Measurements from ENCODE around the gene GIPC3. TPM values are rescaled to one million over a fixed set of nuclear protein-coding genes. Genes with fewer than 3 reads are reported as not detected.
A peak's percentile ranks its signal among the peaks of the same experiment; 100 is the strongest.

GIPC3 gene
- total and polyA plus RNA-seq, 4 donors: 0.23 to 0.95 (median 0.25) TPM

- no peak overlapping the region for H3K27ac ChIP-seq (ENCODE audit: low read depth in 1 of 2, low read length in 2 of 2)
- no peak overlapping the region for H3K4me3 ChIP-seq (ENCODE audit: low read depth in 1 of 3, low read length in 3 of 3)
- DNase-seq (ENCODE audit: low spot score): no peak
- H3K36me3 ChIP-seq (ENCODE audit: control insufficient read depth in 4 of 4, insufficient read depth in 3 of 4, low read depth in 1 of 4, low read length in 3 of 4): no peaks in the 10 kb centered on the region
- H3K27me3 ChIP-seq (ENCODE audit: control insufficient read depth in 4 of 4, insufficient read depth in 4 of 4, low read length in 3 of 4): no peaks in the 10 kb centered on the region
- H3K9ac ChIP-seq (ENCODE audit: low read depth in 1 of 2, low read length in 2 of 2): no peak overlapping the region
- TF ChIP-seq RAD21 (IDR thresholded peaks at IDR 0.05) (no peak), FOXA2 (IDR thresholded peaks at IDR 0.05) (no peak), FOXA1 (IDR thresholded peaks at IDR 0.05) (no peak), ATF3 (IDR thresholded peaks at IDR 0.05) (no peak), MAX (IDR thresholded peaks at IDR 0.05) (no peak), CTCF (IDR thresholded peaks at IDR 0.05; ENCODE audit: low read depth, low read length, missing input control) (no peak), JUND (IDR thresholded peaks at IDR 0.05) (no peak), TAF1 (conservative IDR thresholded peaks at IDR 0.05) (no peak), RXRA (IDR thresholded peaks at IDR 0.05) (no peak), YY1 (IDR thresholded peaks at IDR 0.05) (no peak), ZBTB33 (IDR thresholded peaks at IDR 0.05) (no peak)
- WGBS: 95% methylated on average over 8 of the region's 8 CpGs
- peaks cover 0 to 6% (median 3%) of the 10 kb centered on the region in 4 donors for H3K4me1 ChIP-seq (ENCODE audit: control insufficient read depth in 4 of 4, insufficient read depth in 4 of 4, low read length in 3 of 4)
- no peaks in the 10 kb centered on the region for H3K9me3 ChIP-seq (ENCODE audit: control insufficient read depth in 4 of 4, low read length in 3 of 4)
Measured at GRCh38 chr19:3590991-3591659, 5.8 kb downstream of the GIPC3 start.

- no peak overlapping the region for H3K4me3 ChIP-seq (ENCODE audit: low read depth in 1 of 3, low read length in 3 of 3)
- TF ChIP-seq ZBTB33 (IDR thresholded peaks at IDR 0.05) (no peak), SP1 (IDR thresholded peaks at IDR 0.05) (peak; percentile 37), RXRA (IDR thresholded peaks at IDR 0.05) (no peak), FOXA2 (IDR thresholded peaks at IDR 0.05) (no peak), REST (IDR thresholded peaks at IDR 0.05) (no peak), RAD21 (IDR thresholded peaks at IDR 0.05) (no peak), NR2F2 (IDR thresholded peaks at IDR 0.05) (no peak), TAF1 (conservative IDR thresholded peaks at IDR 0.05) (no peak), HNF4A (conservative IDR thresholded peaks at IDR 0.05) (peak; percentile 18 to 35), EGR1 (IDR thresholded peaks at IDR 0.05; ENCODE audit: low read depth in 2 of 2) (no peak)
- H3K27me3 ChIP-seq (ENCODE audit: control insufficient read depth in 4 of 4, insufficient read depth in 4 of 4, low read length in 3 of 4): no peaks in the 10 kb centered on the region
- no peak overlapping the region for H3K9ac ChIP-seq (ENCODE audit: low read depth in 1 of 2, low read length in 2 of 2)
- WGBS: 55% methylated on average over 9 of the region's 9 CpGs
- H3K4me1 ChIP-seq (ENCODE audit: control insufficient read depth in 4 of 4, insufficient read depth in 4 of 4, low read length in 3 of 4): peaks cover 0 to 6% (median 3%) of the 10 kb centered on the region in 4 donors
- no peaks in the 10 kb centered on the region for H3K9me3 ChIP-seq (ENCODE audit: control insufficient read depth in 4 of 4, low read length in 3 of 4)
- peak overlapping the region in 1 of 2 donors; percentile 12 for H3K27ac ChIP-seq (ENCODE audit: low read depth in 1 of 2, low read length in 2 of 2)
- no peak for DNase-seq (ENCODE audit: low spot score)
- no peaks in the 10 kb centered on the region for H3K36me3 ChIP-seq (ENCODE audit: control insufficient read depth in 4 of 4, insufficient read depth in 3 of 4, low read depth in 1 of 4, low read length in 3 of 4)
Measured at GRCh38 chr19:3591876-3592613, 6.8 kb downstream of the GIPC3 start.
